HG02588 (cell line): Measurements from ENCODE around the gene LPP.

Source experiments
- ATAC-seq: cut with Tn5 transposase; IDR thresholded peaks from one replicate; pipeline ENCODE4 v1.9.1; 2021; ENCODE audit warnings: mild to moderate bottlenecking, moderate library complexity; ENCODE audit not compliant: unreplicated experiment

LPP gene

DNA sequence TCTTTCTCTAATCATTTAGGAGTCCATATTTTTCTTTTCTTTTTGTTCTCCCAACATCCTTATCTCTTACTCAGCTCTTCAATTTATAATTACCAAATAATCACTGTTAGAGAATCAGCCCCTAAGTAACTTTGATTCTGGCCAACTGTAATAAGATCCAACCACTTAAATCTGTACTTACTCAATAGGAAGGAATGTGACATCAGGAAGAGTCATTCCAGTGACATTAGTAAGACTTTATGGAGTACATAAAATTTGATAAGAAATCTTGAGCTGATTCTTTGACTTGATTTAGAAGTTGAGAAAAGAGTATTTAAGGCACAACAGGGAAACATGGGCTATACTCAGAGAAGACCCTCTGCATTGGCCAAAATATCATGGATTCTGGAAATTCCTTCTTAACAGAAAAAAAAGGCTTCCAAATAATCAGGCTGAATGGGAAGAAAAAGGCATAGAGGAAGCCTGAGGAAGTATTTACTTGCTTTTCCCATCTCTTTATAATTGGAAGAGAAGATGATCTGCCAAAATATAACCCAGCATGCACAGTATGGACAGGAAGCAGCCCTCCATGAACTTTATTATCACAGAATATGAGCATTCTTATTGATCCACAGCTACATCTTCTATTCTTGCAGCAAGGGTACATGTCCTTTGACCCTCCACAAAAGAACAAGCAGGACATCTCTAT is 728.1 kb downstream of the LPP start:
- no peak for ATAC-seq

DNA sequence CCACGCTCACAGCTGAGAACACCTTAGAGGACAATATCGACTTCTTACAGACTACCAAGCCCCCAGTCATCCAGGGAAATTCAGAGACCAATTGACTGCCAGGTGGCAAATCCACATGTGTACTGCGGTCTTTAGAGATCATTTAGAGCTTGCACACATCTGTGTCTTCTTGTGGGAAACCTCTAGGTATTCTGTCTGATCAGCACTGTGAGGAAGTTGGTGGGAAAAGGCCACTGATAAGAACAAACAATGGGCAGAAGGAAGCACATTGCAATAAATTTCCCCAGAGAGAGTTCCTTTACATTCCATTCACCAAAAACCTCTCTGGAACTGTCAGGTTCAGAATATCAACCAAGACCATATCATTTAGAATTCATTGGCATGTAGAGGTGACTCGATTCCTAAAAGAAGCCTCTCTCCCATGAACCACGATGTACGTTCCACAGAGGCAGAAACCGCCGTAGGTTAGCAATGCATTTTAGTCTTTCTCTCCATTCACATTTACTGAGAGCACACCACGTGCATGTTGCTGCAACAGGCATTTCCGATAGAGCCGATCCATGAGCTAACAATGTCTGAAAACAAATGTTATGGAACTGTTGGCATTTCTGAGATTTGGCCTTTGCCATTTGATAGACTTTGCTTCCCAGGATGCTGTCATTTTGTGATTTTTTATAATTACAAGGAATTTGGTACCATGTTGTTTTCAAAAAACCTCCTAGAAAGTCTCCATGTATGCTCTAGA is 730.5 kb downstream of the LPP start:
- no peak for ATAC-seq

DNA sequence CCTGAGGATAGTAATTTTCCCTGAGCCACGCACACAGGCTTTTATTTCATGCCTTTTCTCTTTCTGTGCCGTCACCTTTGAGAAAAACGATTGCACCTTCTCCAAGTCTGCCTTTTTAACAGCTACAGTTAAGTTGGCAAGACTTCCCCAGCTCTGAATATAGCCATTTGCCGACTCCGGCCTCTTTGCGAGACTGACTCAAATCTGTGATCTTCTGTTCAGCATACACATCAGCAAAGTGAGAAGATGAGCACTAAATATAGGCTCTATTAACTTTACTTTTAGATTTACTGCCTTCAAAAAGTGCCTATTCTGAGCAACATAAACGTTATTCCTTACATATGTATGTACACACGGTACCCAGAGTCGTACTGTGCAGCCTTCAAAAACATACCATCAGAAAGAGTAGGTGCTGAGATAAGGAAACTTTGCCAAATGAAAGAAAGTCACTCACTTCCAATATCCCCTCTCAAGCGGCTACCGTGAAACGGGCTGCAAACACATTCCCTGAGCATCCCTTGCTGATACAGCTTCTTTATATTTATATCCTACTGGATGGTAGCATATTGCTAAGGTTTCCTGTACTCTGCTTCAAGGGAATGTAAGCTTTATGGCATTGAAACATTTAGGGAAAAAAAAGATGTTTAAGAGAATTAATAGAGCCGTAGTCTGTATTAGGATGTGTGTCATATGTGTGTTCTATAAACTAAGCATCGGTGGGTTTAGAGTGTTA is 734.5 kb downstream of the LPP start:
- ATAC-seq = no peak

DNA sequence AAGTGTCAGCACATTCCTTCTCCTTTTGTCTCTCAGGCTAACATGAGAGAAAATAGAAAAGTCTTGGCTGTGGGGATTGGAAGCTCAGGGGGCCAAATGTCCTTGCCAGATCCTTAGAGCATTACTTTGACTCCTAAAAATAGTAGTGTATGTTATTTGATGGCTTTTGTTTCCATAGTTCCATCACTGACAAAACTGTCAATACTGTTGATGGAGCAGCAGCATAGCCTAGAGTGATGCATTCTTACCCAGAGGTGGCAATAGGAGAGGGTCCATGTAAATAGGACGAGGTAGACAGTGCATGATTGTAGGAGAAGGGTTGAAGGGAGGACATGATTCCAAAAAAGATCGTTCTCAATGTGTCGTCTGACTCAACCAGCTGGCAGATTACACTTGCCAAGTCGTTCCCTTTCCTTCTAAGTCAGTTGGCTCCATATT is 735.1 kb downstream of the LPP start:
- no peak for ATAC-seq

DNA sequence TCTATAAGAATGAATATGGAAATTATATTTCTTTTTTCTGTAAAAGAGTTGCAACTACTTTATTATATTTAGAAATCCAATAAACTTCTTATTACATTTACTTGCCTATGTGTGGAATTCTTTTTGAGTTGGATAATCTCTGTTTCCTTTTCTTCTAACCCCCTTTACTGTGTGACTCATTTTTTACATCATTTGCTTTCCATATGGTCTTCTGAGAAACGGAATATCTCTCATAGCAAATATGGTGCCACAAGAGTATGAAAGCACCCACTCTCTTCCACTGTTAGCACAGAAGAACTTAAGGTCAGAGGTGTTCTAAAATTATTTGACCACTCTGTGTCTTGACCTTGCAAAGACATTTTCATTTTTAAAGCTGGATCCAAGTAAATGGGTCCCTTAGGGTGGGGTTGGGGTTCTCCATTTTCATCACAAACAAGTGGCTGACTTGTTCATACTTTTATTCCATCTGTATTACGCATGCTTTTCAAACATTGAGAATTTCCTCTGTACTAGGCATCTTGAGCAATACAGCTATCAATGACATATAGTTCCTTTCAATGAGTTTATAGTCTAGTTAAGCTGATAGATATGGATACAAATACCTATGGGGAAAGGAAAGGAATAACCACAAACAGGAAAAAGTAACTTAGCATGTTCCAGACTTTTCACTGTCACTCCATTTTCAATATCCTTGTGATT is 736.8 kb downstream of the LPP start:
- no peak for ATAC-seq

DNA sequence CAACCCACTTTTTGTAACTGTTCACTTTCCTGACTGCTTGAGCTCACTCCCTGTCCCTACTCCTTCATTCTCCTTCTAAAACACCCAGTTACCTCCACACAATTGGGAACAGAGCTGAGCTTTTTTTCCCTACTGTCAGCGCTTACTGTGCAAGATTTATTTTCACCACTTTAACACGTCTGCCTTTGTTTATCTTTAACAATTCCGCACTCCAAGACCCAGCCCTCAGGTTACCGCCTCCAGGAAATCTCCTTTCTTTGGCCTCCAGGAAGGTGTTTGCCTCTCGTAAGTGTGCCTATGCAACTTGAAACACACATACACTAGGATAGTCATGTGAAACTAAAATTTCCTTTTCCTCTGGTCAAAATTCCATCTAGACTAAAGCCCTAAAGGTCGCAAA is 745.9 kb downstream of the LPP start:
- no peak for ATAC-seq

DNA sequence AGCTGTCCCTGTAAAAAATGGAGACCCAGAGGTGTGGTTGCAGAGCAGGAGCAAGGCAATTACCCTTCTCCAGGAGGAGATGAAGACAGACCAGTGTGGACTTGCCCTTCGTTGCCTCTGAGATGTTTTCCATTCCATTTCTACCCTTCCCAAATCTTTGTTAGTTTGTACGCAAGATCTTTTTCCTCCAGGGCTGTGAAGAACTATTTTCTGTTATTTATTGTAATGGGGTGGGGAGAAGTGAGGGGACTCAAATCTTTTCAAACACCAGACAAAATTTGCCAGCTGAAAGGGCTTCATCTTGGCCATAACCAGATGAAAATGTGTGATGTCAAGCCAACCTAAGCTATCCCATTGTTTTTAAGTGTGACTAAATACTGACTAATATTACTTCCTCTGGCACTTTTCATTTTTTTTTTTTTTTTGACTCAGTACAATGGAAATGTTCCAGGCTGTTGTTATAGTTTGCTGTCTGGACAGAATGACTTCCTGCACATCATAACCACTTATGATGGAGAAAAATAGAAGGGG is 746.5 kb downstream of the LPP start:
- ATAC-seq = no peak

DNA sequence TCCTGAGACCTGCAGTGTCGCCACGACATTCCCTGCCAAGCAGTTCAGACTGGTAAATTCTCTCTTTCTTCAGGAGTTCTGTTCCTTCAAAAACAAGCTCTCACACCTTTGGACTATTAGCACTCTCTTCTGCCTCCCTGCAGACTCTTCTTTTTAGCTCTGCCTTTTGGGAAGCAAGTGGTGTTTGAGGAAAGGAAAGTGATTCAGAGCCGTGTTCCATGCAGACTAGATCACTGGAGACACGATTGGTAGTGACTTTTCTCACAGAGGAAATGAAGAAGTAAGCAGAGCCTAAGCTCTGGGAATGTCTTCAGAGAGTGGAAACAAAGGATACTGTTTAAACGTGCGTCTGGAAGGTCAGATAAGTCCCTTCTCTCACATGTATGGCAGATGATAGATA is 747.2 kb downstream of the LPP start:
- no peak for ATAC-seq

DNA sequence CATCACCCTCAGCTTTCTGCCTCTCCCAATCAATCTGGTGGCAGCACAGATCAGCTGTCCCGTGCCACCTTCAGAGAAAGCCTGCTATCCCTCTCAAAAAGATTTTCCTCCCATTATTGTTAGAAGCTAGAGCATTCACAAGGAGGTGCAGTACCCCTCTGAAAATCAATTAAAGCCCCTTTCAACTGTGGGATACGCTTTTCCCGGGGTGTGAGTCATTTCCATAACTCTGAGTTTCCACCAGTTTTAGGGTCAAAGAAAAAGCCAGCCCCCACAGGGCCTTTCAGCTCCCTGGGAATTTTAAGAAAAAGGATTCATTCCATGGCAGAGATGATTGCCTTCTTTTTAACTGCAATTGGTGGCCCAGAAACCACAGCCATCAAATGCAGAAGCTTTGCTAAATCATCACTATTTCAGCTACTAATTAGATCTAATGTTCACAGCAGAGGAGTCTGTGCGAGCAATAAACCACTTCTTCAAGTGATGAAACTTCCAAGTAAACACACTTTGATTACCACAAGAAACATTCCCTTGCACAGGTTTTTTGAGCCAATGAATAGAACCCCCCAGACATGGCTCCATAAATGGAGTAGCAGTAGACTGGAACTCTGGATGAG is 747.8 kb downstream of the LPP start:
- no peak for ATAC-seq

DNA sequence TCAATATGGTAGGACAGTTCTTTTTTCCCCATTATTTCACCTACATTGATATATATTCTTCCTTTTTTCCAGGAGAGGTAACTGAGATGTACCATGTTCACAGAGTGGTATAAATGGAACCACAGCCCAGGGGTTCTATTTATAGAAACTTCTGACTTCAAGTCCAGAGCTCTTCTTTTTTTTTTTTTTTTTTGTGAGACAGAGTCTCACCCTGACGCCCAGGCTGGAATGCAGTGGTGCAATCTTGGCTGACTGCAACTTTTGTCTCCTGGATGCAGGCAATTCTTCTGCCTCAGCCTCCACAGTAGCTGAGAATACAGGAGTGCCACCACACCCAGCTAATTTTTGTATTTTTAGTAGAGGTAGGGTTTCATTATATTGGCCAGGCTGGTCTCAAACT is 750.7 kb downstream of the LPP start:
- no peak for ATAC-seq

DNA sequence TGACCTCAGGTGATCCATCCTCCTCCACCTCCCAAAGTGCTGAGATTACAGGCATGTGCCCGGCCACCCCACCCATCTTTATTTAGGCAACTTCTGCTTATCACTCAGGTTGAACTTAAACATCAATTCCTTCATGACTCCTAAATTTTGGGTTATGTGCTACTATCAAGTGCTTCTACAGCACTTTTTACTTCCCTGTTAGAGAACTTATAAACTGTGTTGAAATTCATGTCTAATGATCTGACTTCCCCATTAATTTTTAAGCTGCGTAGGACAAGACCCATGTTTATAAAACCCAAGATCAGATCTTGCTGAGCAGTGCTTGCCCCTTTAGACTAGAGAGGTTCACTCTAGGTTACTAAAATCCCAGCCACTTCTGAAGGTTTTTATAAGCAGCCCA is 751.6 kb downstream of the LPP start:
- no peak for ATAC-seq

DNA sequence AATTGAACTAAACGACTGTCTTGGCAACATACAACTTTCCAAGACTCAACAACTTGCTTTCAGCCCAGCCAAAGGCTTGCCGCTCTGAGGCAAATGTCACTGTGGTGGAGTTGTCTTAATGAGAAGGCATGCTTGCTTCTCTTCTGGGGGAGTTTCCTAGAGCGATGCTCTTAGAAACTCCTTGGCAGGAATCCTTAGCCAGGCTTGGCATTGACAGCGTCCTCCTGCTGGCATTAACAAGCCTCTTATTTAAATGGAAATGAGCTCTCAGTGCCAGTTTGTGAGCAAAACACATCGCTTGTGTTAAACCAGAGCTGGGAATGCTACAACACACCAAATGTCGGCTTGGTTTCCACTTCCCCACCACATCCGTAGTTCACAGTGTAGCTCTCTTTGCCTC is 752.3 kb downstream of the LPP start:
- ATAC-seq = no peak

DNA sequence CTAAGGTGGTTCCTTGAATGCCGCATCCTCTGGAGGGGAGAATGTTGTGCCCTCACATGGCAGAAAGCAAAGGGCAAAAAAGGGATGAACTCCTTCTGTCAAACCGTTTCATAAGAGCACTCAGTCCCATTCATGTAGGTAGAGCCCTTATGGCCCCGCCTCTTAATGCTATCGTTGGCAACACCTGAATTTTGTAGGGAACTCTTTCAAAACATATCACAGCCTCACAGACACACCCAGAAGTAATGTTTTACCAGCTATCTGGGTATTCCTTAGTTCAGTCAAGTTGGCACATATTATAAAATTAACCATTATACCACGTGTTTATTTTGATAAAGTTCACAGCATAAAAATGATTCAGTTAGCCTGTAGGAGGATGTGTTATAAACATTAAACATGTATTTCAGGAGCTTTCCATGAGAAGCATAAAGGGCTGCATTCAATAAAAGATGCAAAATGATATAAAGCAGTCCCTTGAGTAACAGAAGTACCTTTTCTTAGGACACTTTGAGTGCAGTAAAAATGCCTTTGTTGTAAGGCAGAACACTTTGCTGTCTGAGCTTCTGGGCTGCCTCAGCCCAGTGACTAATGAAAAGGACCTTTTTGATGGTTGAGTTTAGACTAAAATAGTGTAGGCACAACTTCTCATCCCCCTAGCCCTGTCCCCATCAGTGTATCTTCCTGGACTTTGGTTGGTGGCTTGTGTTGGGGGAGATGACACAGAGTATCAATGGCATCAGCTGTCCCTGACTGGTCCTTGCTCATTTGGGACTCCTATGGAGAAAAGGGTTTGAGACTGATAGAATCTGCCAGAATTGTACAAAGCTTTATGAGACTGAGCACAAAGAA is 754.3 kb downstream of the LPP start:
- ATAC-seq = no peak

DNA sequence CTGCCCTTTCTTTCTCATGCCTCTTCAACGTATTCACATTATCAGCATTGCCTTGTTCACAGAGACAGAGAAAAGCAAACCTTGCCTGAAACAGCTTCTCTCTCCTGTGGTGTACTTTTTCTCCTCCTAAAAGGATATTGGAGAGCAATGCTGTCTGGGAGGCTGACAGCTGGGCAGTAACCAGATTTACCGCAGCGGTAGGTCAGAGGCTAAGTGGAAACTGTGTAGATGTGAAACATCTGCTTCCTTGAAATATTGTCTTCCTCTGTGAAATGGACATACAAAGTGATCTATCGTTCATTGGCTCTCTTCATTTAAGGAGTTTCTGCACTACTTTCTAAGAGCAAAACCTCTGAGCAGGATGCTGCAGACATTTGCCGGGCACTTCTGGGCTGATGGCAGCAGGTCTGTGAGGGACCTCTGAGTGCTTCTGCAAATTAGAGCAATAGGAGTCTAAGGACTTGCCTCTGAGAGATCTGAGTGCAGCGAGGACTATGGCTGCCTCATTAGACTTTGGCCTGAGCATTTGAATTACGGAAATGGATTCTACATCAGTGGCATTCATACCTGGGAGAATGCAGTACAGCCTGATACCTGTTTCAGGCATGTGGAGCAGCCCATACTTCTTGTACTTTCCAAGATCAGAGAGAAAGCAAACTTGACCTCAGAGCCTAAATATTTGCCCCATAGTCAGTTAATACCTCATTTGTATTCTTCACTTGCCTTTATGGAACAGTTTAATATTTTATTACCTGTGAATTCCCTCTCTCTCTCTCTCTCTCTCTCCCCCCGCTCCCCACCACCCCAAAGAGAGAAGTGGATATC is 757.3 kb downstream of the LPP start:
- ATAC-seq = no peak

DNA sequence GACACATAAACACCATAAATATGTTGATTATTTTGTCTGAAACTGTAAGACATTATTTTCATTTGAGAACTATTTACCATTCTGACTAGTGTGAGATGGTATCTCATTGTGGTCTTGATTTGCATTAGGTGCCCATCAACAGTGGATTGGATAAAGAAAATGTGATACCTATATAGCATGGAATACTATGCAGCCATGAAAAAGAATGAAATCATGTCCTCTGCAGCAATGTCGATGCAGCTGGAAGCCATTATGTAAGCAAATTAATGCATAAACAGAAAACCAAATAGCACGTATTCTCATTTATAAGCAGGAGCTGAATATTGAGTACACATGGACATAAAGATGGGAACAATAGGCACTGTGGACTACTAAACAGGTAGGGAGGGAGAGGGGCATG is 759.1 kb downstream of the LPP start:
- ATAC-seq = no peak

DNA sequence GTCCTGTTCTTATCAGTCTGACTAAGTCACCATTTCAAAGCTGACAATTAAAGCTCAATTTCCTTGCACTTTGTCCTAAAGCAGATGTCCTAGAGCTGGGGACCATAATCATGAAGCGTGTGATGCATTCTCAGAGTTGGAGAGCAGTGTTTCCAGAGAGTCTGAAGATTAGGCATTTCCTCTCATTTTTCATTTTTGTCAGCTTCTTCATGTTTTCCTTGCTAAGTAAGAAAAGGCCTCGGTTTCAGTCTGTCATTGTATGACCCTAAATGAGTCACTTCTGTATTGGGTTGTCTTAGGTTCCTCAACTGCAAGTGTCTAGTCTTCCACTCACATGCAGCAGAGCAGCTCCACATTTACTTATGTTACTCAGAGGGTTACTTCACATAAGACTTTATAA is 760.6 kb downstream of the LPP start:
- no peak for ATAC-seq

DNA sequence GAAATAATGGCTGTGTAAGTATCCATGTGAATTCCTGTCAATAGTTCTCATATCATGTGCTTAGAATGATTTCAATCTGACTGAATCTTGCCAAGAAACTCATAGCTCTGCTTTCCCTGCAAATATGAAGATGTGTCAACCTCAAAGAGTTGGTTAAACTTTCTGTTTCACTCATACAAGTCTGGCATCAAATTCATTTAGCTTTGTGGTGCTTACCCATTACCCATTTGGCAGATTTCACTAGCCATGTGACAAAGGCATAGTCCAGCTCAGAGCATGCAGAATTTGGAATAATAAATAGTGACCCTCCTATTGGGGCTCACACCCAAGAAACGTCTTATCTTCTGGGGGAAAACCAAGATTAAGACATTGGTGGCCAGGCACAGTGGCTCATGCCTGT is 761.2 kb downstream of the LPP start:
- no peak for ATAC-seq

DNA sequence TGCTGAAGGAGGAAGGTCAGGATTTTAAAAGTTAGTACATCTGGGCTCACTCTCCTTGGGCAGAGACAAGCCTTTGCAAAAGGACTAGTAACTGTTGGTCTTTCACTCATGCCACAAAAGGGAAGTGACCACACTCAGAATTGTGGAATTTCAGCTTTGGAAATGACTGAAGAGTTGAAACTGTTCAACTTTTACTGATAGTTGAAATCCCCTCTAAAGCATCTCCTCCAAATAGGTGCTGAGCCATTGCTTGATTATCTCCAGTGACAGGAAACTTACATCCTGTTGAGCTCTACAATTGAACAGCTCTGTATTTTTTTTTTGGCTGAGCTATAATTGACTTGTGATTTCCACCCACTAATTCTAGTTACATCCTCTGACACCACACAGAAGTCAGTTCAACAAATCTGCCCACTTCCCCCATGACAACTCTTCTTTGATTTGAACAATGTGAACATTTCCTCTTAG is 763.0 kb downstream of the LPP start:
- no peak for ATAC-seq

DNA sequence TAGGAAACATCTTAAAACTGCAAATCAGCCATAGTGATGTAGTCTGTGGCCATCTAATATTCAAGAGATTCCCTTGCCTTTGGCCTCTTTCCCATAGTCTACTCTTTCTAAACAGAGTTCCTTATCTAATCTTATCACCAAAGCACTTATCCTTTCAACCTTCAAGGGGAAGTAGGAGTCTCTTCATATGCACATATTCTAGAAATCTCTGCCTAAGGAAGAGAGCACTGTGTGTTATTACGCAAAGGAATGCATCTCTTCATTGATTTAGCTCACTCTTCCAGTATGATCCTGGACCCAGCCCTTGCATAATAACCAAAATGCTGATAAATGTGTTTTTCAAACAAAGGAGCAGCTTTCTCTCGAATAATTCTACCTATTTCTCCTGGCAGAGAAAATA is 764.1 kb downstream of the LPP start:
- no peak for ATAC-seq
